ENCODE results near the gene SDHD.
"Not testable (repeated sequence)": the region's sequence is repeated elsewhere in the genome, so short reads cannot be mapped to it uniquely, and the experiment has no call there.

DNA sequence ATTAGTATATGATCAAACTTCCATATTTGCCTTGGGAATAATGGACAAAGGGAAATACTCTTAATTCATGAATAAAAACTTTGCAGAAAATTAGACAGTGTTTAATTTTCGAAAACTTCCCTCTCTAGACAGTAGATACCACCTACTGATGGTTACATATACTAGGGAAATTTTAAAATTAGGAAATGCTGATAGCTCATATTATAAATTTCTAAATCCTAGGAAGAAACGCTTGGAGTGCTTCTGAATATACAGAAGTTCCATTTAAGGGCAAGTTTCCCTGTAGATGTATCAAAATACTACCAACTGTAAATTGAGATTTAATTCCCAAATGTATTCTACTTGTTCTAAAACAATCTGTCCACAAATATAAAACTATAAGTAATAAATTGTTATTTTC lies 8.6 kb downstream of the SDHD start:
- TF ChIP-seq, protein P1, sequence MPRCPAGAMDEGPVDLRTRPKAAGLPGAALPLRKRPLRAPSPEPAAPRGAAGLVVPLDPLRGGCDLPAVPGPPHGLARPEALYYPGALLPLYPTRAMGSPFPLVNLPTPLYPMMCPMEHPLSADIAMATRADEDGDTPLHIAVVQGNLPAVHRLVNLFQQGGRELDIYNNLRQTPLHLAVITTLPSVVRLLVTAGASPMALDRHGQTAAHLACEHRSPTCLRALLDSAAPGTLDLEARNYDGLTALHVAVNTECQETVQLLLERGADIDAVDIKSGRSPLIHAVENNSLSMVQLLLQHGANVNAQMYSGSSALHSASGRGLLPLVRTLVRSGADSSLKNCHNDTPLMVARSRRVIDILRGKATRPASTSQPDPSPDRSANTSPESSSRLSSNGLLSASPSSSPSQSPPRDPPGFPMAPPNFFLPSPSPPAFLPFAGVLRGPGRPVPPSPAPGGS (IDR thresholded peaks at IDR 0.05): not testable (repeated sequence)
- TF ChIP-seq, protein P2, sequence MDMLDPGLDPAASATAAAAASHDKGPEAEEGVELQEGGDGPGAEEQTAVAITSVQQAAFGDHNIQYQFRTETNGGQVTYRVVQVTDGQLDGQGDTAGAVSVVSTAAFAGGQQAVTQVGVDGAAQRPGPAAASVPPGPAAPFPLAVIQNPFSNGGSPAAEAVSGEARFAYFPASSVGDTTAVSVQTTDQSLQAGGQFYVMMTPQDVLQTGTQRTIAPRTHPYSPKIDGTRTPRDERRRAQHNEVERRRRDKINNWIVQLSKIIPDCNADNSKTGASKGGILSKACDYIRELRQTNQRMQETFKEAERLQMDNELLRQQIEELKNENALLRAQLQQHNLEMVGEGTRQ (IDR thresholded peaks at IDR 0.05): not testable (repeated sequence)
- TF ChIP-seq, protein P3, sequence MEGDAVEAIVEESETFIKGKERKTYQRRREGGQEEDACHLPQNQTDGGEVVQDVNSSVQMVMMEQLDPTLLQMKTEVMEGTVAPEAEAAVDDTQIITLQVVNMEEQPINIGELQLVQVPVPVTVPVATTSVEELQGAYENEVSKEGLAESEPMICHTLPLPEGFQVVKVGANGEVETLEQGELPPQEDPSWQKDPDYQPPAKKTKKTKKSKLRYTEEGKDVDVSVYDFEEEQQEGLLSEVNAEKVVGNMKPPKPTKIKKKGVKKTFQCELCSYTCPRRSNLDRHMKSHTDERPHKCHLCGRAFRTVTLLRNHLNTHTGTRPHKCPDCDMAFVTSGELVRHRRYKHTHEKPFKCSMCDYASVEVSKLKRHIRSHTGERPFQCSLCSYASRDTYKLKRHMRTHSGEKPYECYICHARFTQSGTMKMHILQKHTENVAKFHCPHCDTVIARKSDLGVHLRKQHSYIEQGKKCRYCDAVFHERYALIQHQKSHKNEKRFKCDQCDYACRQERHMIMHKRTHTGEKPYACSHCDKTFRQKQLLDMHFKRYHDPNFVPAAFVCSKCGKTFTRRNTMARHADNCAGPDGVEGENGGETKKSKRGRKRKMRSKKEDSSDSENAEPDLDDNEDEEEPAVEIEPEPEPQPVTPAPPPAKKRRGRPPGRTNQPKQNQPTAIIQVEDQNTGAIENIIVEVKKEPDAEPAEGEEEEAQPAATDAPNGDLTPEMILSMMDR (IDR thresholded peaks at IDR 0.05): not testable (repeated sequence)
- TF ChIP-seq CBX8 (IDR thresholded peaks at IDR 0.05); POLR2A (IDR thresholded peaks at IDR 0.05; ENCODE audit: low read length); JUN (IDR thresholded peaks at IDR 0.05); SMC3 (IDR thresholded peaks at IDR 0.05); EP300 (IDR thresholded peaks at IDR 0.05); MAZ (IDR thresholded peaks at IDR 0.05; ENCODE audit: borderline replicate concordance, low read depth, low read length); RFX5 (IDR thresholded peaks at IDR 0.05): not testable (repeated sequence)
- TF ChIP-seq, protein P4, sequence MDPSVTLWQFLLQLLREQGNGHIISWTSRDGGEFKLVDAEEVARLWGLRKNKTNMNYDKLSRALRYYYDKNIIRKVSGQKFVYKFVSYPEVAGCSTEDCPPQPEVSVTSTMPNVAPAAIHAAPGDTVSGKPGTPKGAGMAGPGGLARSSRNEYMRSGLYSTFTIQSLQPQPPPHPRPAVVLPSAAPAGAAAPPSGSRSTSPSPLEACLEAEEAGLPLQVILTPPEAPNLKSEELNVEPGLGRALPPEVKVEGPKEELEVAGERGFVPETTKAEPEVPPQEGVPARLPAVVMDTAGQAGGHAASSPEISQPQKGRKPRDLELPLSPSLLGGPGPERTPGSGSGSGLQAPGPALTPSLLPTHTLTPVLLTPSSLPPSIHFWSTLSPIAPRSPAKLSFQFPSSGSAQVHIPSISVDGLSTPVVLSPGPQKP (IDR thresholded peaks at IDR 0.05; ENCODE audit: low read depth, low read length): not testable (repeated sequence)
